Measurements from ENCODE around the gene TPPP3.

DNA sequence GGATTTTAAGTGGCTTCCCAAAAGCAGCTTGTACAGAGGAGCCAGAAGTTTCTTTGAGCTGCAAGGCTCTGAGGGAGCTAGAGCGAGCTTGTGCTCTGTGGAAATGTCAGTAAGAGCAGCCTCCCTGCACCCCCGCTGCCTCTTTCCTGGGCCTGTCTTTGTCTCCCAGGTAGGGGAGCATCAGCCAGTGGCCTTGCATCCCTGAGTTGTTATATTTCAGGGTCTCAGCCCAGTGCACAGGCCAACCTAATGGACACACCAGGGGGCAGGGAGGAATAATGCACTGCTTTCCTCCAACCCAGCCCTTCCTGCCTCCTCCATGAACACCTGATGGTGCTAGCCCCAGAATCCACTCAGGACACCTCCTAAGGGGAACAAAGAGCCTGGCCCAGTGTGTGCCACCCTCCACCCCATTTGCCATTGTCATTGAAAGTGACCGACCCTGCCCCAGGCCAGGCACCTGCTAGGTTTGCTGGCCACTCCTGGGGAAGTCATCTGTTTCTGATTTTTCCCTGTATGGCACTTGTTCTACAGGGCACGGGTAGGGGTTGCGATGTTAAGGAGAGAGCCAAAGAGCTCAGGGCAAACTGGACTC, 6.3 kb downstream of the TPPP3 start:
- TF ChIP-seq, protein P1, sequence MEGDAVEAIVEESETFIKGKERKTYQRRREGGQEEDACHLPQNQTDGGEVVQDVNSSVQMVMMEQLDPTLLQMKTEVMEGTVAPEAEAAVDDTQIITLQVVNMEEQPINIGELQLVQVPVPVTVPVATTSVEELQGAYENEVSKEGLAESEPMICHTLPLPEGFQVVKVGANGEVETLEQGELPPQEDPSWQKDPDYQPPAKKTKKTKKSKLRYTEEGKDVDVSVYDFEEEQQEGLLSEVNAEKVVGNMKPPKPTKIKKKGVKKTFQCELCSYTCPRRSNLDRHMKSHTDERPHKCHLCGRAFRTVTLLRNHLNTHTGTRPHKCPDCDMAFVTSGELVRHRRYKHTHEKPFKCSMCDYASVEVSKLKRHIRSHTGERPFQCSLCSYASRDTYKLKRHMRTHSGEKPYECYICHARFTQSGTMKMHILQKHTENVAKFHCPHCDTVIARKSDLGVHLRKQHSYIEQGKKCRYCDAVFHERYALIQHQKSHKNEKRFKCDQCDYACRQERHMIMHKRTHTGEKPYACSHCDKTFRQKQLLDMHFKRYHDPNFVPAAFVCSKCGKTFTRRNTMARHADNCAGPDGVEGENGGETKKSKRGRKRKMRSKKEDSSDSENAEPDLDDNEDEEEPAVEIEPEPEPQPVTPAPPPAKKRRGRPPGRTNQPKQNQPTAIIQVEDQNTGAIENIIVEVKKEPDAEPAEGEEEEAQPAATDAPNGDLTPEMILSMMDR (IDR thresholded peaks at IDR 0.05), result no peak
- no peak for TF ChIP-seq POLR2A (IDR thresholded peaks at IDR 0.05)

All from thyroid gland (tissue), 4 donors.